Stimulated activated naive CD4-positive, alpha-beta T cell treated with Interleukin-2 at 50 U/mL for 16 hours (primary cell): ENCODE data around the gene PAPPA.

Source experiments
- DNase-seq: peaks from one replicate; lab custom pipeline; 2025; lab: John Stamatoyannopoulos, UW

The PAPPA gene

GRCh38 chr9:116275418-116276195 lies 122.0 kb downstream of the PAPPA start:
- DNase-seq: no peak

- no peak for DNase-seq
Measured at GRCh38 chr9:116276196-116276493, 122.6 kb downstream of the PAPPA start.

DNA sequence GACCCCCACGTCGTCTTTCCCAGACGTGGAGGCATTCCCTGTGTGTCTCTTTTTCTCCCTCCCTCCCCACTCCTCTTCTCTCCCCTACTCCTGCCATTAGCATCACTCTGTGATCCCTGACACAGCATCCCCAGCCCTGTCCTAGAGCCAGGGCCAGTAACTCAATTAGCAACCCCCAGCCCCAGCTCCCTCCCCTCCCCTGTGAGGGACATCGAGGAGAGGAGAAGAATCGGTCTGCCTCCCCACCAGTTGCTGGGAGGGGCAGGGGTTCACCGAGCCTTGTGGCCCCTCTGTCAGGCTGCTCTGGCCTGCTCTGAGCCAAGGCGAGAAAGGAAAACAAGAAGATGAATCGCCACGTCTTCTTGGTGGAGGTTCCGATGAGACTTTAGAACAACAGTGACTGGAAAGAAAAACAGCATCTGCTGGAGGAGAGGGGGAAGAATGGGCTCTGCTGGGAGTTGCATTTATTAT lies 123.1 kb downstream of the PAPPA start:
- no peak for DNase-seq

DNA sequence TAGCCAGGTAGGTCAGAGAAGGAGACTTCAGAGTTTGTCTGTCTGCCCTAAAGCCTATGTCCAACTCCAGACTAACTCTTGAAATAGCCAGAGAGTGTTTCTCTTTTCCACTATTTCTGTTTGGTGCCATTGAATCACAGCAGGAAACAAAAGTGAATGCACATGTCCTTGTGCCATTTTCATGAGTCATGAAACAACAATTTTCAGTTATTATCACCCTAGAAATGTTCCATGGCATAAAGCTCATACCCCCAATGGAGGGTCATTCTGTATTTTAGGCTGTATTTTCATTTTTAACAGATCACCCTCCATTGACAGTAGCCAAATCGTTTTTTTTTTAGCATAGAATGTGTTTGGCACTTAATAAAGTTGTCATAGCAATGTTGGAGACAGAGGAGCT lies 124.7 kb downstream of the PAPPA start:
- no peak for DNase-seq

GRCh38 chr9:116279230-116279629 lies 125.6 kb downstream of the PAPPA start:
- DNase-seq: no peak

GRCh38 chr9:116280529-116280928 lies 126.9 kb downstream of the PAPPA start:
- DNase-seq: no peak

GRCh38 chr9:116282597-116282996 lies 129.0 kb downstream of the PAPPA start:
- DNase-seq: no peak

GRCh38 chr9:116284518-116284917 lies 130.9 kb downstream of the PAPPA start:
- no peak for DNase-seq

GRCh38 chr9:116285320-116285719 lies 131.7 kb downstream of the PAPPA start:
- DNase-seq: no peak

- no peak for DNase-seq
Measured at GRCh38 chr9:116286297-116286696, 132.7 kb downstream of the PAPPA start.

GRCh38 chr9:116287721-116288120 lies 134.1 kb downstream of the PAPPA start:
- DNase-seq: no peak

DNA sequence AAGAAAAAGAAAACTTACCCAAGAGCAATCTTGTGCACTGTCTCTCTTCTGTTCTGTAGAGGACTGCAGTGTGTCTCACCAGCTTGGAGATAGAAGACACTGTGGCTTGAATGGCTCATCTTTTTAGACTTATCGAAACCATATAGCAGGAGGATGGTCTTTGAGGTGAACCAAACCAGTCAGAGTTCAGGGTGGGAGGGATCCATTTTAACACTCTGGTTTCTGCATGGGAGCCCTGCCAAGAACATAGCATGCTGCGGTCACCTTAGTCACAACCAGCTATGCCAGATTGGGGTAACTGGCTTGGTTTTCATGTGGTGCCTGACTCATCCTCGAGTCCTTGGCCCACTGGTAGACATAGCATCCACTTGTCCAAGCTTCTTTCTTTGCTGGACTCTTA lies 135.1 kb downstream of the PAPPA start:
- no peak for DNase-seq

GRCh38 chr9:116297346-116297745 lies 143.8 kb downstream of the PAPPA start:
- no peak for DNase-seq

DNA sequence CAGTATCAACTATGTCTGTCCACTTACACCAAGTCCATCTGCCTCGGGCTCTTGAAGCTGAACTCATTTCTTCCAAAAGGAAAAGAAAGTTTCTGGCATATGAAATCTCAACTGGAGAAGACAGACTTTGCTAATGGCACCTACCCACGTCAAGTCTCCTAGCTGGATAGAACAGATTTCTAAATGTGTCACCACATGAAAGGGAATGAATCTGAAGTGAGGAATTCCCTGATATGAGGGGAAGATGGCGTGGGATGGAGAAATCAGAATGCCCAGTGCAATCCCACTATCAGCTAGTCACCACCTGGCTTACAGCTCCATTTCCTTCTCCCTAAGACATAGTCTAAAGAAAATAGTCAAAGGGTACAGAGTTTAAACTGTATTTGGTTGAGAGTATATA lies 144.7 kb downstream of the PAPPA start:
- no peak for DNase-seq

DNA sequence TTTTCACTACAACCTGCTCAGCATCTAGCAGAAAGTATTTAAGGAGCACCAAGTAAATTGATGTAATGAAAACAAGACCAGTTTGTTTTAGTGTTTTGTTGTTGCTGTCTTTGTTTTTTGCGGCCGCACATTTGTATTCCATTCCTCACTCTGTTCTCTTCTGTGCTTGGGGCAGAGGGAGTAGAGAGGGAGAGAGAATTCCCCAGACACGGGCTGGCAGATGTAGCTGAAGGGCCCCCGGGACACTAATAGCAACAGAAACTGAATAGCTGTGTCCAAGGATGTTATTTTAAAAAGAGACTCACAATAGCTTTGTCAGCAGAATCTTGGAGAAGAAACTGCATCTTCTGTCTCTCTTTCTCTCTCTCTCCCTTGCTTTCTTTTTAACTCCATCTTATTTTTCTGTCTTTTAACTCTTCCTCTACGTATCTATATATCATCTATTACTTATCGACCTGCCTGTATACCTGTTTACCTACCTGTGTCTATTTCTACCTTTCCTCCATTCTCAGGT lies 145.3 kb downstream of the PAPPA start:
- DNase-seq: no peak

DNA sequence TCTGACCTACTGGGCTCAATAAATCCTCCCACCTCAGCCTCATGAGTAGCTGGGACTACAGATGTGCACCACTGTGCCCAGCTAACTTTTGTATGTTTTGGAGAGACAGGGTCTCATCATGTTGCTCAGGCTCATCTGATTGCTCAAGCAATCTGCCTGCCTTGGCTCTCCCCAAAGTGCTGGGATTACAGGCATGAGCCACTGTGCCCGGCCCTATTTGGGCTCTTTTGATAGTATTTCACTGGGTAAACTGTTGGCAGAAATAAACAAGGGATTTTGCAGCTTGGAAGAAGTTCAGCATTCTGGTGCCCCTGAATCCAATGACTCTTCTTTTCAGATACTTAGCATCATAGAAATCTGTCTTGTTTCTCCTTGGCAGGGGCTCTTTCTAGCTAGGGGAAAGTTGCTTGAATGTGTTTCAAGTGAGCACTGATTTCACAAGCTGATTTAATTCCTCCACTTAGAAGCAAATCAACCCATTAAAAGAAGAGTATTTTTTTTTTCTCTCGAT lies 146.8 kb downstream of the PAPPA start:
- DNase-seq: no peak

DNA sequence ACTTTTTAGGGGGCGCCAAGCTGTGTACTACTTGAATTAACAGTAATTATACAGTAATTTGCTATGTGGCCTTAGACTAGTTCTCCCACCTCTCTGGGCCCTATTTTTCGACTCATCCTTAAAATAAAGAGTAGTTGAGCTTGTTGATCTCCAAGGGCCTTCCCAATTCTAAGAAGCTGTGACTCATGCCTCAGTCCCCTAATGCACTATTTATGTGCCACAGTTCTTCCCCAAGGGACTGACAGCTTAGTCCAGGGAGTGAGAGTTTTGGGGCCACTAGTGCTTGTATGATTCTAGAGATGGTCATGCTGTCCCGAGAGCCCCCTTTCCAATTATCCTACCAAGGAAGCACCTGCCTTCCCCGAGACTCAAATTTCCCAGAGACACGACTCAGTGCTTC lies 149.7 kb downstream of the PAPPA start:
- DNase-seq: no peak

- no peak for DNase-seq
Measured at GRCh38 chr9:116303886-116304538, 150.4 kb downstream of the PAPPA start.

DNA sequence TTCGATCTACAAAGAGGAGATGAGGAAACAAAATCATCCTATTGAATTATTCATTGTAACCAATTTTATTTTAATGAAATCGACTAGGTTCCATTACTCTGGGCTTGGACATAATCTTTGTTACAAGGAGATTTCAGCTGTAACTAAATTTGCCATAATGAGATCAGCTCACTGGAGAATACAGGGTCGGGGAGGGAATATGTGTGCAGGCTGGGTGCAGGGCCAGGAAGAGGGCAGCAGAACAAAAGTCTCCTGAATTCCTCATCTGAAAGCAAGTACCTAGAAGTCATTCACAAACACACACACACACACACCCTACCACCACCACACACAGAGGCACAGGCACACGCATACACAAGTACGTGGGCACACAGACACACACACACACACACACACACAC lies 151.2 kb downstream of the PAPPA start:
- DNase-seq: no peak

DNA sequence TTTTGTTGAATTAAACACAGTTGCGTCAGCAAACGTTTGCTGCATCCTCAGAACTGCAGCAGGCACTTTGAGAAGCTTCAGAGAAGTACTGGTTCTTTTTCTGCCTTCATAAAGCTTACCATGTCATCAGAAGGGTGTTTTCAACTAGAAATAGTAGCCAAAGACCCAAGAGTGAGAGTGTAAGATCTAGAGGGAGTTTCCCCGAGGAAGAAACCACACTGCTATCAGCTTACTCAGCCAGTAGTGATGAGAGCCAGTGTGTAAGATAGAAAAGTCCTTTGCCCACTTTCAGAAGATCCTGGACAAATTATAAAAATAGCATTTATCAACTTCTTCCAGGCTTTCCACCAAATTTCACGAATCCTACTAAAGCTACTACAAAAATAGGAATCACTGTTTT lies 154.5 kb downstream of the PAPPA start:
- DNase-seq: no peak

DNA sequence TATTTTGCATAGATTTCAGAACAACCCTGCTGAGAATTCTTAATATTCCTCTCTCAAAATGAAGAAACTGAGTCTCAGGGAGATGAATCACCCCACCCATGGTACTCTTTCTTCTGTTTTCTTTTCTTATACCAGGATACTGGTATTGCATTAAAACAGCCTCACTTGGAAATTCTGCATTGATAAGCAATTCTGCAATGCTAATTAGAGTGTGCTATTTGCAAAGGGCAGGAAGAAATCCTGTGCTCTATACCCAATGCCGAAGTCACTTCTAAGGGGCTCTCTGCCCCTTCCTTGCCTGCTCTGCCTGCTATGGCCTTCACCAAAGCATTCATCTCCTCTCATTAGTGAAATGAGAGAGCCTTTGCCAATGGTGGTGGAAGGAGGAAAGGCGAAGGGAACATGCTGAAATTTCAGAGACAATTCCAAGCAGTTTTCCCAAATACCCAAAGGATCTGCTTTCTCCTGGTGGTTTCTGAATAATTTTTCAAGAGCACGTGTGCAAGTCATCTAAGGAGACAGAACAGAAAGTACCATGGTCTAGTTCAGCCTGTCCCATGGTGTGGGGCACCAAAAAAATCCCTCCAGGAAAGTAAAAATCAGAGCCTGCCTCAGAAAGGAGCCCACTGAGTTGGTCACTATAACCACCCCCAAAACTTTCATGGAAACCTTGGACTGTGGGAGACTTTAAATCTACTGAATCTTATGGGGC lies 156.5 kb downstream of the PAPPA start:
- DNase-seq: no peak

DNA sequence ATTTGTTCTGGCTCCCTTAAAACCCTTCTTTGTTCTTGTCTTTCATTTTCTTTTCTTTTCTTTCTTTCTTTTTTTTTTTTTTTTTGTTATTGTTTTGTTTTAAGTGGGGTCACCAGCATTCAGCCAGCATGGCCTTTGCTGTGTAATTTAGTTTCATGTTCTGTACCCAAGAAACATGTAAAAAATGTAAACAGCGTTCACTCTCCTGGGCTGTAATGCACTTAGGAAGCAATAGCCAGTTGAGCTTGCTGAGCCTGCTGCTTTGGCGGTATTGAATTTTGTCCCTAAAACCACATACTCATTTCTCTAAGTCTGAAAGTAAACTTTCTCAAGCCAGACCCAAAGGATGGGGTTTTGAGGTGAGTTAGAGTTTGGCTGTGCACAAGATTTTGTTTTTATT lies 158.6 kb downstream of the PAPPA start:
- no peak for DNase-seq

DNA sequence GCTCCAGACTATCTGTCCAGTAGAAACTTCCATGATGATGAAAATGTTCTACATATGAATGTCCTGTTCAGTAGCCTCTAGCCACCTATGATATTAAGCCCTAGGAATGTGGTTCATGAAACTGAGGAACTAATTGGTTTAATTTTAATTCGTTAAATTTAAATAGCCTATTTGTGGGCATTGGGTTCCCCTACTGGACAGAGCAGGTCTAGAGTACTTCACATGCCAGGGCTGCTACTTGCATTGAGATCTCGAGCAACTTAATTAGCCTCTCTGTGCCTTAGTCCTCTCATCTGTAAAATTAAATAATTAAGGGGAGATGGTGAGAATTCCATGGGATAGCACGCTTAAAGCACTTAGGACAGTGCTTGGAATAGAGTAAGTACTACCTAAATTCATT lies 160.0 kb downstream of the PAPPA start:
- no peak for DNase-seq
